LoVo (cell line): Measurements from ENCODE around the gene RUNX3.
"Not testable (repeated sequence)": the region's sequence is repeated elsewhere in the genome, so short reads cannot be mapped to it uniquely, and the experiment has no call there.

Source experiments
- DNase-seq: peaks from one replicate; pipeline ENCODE4 v3.0.0-alpha.2; 2016; ENCODE audit warnings: low spot score

RUNX3 gene

DNA sequence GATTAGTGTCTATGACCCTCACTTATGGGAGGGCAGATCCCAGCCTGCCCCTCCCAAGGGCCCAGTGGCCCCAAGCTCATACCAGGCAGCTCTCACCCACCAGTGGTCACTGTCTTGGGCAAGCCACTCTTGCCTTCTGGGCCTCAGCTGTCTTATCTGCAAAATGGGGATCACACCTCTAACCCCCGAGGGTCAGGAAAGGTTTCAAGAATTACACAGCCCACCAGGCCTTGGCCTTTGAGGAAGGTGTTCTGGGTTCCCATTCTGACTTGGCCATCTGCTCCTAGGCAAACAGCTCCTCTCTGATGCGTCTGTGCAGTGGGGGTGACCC, 16.8 kb downstream of the RUNX3 start:
- no peak for DNase-seq

DNA sequence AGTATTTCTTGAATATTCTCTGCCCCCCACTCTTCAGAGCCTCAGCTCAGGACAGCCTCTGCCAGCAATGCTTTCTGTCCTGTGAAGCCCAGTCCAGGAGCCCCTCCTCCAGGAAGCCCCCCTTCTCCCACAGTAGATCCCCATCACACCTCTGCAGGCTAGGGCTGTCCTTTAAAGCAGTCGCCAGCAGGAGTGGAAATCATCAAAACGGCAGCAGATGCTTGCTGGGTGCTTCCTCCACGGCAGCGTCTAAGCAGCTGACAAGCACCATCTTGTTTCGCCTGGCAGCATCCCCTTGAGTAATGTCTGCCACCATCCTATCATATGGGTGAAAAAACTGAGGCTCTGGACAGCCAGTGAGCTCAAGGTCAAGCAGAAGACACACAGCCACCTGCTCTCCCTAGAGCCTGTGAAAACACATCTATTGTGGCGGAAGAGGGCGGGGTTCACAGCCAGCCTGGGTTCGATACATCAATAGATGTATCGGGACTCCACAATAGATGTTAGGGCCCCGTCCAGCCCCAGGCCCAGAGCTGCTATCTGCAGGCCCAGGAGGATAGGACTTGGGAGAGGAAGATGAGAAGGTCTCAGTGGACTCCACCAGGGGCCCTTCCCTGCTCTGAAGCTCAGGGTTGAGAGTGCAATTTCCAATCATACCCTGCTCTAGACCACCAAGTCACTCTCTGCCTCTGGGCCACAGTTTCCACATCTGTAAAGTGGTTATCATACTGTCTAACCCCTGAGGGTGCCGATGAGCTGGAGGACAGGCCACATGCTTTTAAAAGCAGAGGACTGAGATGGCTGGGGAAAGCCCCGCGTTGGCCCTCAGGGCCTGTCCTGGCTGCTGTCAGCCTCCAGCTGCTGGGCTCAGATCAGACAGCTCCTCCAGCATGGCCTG, 17.5 kb downstream of the RUNX3 start:
- DNase-seq: no peak

DNA sequence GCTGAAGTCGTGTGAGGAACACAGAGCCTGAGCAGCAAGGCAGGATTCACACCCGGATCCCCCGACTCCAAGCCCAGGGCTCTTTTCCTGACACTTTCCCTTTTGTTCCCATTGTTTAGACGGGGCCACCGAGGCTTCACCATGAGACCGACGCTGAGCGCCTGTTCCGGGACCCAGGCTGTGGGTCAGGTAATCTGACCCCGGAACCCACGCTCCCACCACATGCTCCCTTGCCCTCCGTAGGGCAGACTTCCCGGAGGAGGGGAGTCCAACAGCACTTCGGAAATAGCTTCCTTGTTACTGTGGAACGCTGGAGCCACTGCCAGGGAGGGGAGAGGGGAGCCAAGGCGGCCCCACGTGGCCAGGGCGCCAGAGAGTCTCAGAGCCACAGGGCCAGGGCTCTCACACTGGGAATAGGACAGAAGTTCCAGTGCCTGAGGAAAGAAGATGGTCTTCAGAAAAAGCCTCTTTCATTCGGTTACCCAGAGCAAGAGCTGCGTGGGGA, 18.4 kb downstream of the RUNX3 start:
- no peak for DNase-seq

DNA sequence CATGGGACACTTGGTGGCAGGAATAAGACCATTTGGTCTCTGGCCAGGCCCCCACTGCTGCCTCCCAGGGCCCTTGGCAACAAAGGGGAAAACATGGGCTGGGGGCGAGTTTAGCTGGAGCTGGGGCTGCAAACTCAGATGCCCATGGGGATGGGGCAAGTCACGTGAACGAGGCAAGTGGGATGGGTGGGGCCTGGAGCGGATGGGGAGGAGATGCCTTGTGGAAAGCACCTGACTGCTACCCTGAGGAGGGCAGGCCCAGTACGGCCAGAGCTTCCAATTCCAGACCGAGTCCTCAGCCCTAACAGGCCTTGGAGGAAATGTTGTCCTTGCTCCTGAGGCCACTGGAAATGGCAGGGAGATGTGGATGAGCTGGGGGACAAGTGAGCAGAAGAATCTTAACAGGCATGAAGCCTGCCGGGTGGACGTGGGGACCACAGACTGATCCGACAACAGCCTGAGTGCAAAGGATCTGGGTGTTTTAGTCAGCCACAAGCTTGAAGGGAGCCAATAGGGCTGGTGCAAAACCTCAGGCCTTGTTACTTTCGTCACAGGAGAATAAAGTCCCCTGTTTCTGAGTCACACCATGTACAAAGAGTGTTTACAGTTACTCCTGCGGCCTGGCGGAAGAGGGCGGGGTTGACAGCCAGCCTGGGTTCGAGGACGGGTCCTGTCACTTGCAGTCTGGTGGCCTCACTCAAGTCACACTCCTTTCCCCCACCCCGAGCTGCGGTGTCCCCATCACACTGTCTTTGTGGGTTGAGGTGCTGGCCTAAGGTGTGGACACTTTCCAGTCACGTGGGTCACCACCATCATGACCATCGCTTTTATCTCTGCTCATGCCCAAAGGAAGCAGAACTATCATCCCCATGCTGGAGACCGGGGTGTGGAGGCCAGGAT, 19.1 kb downstream of the RUNX3 start:
- peak; percentile 42 for DNase-seq

DNA sequence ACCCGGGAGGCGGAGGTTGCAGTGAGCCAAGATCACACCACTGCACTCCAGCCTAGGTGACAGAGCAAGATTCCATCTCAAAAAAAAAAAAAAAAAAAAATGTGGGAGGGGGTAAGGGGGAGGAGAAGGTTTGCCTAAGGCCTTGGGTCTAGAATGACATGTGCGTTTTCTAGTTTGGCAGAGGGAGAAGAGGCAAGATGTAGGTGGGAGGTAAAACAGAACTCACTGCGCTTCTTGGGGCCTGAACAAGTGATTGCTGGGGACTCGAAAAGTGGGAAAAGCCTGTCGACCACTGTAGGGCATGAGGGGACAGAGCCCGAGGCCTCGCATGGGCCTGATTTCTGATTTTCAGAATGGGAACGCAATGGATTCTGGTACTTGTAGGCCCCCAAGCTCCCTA, 19.9 kb downstream of the RUNX3 start:
- no peak for DNase-seq

DNA sequence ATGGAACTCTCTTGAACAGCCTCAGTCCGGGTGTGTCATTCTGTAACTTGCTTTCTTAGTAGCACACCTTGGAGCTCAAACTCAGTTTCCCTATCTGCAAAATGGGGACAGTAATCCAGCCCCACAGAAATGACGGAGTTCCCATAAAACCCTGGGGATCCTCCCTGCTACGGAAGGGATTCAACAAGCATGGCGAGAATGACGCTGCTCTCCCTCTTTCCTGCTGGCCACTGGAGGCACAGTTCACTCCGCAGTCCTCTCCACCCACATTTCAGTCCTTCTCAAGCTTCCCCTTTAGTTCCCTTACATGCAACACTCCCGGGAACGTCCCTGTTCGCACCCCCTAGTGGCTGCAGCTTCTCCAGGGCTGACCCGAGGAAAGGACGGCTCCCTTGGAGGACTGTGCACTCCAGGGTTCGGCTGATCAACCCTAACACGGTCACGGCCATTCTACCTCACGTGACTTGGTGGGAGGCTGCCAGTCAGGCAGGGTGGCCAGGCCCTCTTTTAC, 20.6 kb downstream of the RUNX3 start:
- no peak for DNase-seq

DNA sequence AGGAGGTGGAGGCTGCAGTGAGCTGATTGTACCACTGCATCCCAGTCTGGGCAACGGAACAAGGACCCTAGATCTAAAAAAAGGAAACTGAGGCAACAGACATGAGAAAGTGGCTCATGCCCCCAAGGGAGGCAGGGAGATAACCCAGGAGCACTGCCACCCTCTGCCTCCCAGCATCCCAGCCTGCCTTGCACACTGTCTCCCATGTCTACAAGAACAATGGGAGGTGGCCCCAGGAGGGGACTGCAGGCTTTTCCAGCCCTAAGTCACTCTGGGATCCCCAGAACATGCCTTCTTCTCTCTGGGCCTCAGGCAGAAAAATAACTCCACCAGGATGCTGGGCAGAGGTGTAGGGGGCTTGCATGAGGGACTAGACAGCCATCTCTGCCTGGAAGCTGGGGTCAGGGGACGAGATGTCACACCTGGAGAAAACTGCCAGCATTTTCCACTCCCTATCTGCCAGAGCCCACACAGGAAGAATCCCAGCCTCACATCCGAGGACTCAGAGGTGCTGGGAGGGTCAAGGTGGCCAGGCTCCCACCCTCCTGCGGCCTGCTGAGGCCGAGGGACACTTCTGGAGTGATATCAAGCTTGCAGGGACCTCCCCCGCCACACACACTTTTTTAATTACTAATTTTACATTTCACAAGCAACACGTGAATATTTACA, 21.4 kb downstream of the RUNX3 start:
- DNase-seq: no peak

DNA sequence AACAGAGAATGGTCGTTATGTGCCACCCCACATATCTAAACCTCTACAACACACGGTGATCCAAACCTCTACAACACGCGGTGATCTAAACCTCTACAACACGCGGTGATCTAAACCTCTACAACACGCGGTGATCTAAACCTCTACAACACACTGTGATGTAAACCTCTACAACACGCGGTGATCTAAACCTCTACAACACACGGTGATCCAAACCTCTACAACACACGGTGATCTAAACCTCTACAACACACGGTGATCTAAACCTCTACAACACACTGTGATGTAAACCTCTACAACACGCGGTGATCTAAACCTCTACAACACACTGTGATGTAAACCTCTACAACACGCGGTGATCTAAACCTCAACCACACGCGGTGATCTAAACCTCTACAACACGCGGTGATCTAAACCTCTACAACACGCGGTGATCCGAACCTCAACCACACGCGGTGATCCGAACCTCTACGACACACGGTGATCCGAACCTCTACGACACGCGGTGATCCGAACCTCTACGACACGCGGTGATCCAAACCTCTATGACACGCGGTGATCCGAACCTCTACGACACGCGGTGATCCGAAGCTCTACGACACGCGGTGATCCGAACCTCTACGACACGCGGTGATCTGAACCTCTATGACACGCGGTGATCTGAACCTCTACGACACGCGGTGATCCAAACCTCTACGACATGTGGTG, 22.3 kb downstream of the RUNX3 start:
- DNase-seq: not testable (repeated sequence)

DNA sequence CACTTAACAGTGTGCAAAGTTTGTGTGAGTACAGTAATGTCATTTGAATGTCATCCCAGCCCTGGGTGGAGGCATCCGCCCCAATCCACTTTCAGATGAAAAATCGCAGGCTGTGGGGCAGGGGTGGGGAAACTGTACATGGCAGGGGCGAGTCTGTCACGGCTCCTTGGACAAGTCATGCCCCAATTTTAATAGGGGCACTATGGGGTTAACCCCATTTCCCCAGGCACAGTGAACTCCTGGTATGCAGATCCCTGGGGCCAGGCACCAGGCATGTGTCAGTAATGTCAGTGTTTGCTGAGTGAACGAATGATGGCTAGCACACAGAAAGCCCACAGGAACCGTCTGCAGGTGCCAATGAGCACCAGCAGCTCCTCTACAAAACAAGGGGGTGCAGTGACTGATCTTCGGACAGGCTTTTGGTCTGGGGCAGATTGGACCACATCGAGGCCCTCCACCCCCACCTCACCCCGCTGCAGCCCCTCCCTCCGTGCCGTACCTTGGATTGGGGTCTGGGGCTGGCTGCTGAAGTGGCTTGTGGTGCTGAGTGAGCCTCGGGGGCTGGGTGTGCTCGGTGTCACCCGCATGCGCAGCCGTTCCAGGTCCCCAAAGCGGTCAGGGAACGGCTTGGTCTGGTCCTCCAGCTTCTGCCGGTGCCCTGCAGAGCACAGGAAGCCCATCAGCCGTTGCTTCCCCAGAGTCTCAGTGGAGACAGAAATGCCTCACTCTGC, 23.2 kb downstream of the RUNX3 start:
- DNase-seq: no peak

DNA sequence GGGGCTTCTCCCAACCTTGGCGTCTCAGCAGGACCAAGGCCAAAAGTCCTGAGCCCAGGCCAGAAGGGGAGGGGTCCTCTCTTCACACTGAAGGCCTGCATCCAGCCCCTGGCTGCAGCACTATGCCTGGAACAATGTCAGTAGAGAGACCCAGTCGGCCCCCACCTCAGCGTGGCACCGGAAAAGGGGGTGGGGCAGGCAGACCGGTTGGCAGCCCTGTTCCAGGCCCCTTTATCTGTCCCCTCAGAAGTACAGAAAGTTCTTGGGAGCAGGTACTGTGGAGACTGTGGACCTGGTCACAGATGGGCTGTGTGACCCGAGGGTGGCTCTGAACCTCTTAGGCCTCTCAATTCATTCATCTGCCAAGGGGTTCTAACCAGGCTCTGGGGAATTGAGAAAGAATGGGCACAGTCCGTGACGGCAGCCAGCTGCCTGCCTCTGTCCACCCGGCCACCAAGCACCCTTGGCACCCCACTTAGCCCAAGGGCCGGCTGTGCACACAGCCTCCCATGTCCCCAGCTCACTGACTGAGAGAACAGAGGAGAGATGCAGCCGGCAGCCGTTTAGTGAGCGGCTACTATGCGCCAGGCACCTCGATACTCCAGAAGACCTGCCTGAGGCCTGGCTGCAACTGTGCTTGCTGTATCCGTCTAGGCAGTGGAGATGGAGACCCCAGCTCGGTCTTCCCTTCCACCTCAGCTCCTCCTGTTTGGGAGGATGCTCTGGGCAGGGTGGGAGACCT, 23.9 kb downstream of the RUNX3 start:
- DNase-seq: no peak

DNA sequence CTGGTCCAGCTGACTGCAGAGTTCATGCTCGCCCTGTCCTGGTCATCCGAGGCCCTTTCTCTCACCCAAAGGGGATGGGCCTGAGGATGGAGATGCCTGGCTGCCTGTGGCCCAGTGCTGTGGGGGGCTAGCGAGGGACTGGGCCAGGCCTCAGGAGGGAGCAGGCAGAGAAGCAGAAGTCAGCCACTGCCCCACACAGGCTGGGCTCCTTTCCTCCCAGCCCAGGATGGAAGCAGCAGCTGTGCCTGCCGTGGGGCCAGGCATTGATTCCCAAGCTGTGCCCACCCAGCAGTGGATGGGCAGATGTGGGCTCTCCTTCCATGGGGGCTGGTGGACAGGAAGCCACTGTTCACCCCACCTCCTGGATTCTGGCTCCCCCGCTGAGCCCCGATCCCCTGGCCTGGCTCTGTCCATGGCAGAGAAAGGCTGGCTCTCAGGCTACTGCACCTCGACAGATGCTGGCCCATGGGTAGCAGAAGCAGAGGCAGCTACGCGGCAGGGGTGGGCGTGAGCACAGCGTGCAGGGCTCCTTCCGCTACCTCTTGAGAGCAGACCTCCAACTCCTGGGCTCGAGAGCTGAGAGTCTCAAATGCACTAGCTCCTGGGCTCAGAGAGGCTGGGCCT, 24.6 kb downstream of the RUNX3 start:
- DNase-seq: no peak

DNA sequence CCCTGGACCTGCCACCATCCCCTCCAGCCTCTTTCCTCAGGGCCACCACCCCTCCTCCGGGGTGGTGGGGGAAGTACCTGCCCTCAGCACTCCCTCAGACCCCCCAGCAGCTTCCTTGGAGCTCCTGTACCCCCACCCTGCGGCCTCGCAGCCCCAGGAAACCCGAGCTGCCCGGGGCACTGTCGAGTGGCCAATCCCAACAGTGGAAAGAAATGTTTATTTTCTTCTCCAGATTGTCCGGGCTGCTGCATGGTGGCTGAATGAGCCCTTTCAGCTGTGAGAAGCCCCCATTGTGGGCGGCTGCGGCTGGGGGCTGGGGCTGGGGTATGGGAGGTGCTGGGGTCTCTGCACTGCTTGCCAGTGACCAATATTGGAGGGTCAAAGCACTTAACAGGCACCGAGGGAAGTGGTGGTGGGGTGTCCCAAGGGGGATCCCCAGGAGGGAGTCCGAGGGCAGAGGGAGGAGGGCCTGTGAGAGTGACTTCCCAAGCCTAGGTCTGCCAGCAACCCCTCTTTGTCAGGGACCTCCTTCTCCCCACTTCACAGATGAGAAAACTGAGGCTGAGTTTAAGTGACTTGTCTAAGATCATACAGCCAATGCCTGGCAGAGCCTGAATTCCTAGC, 25.2 kb downstream of the RUNX3 start:
- no peak for DNase-seq

DNA sequence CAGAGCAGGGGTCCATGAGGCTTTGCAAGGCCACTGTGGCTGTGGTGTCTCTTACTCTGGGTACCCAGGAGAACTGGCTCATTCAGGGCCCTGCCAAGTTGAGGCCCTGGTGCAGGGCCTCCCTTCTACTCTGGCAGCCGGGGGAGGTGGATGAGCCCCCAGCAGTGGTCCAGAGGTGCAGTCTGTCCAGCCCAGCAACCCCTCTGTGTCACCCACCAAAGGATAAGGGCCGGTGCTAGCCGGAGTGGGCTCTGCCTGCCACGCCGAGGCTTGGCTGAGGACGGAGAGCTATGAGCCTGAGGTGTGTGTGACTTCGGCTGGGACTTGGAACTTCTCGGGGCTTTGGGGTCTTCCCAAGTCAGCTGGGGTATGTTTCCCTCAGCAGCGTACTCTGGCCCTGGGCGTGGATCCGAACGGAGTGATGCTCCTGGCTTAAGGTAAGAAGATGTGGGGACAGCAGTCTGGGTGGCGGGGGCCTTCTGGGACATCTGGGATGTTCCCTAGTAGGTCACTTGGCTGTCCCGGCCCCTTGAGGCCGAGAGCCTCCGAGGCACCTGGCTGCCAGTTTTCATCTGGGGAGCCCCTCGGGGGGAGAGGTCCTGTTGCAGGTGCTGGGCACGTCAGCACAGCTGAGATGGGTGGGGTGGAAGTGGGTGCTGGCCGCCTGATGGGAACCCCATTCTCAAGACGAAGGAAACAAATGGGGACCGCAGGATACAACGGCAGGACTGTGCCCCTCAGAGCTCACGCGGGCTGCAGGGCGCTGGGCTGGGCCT, 25.9 kb downstream of the RUNX3 start:
- DNase-seq: no peak

DNA sequence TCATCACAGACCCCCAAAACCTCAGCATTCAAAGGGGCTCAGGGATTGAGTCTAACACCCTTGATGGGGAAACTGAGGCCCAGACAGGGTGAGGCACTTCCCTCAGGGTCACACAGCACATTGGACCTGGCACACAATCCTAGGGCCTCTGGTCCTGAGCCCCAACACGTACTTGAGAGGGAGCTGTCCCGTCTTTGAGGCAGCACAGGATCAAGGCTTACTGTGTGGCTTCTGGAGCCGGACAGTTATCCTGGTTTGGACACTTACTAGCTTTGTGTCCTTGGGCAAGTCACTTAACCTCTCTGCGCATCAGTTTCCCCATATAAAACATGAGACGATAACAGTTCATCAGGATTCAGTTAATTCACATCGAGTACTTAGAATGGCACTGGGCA, 26.5 kb downstream of the RUNX3 start:
- no peak for DNase-seq

DNA sequence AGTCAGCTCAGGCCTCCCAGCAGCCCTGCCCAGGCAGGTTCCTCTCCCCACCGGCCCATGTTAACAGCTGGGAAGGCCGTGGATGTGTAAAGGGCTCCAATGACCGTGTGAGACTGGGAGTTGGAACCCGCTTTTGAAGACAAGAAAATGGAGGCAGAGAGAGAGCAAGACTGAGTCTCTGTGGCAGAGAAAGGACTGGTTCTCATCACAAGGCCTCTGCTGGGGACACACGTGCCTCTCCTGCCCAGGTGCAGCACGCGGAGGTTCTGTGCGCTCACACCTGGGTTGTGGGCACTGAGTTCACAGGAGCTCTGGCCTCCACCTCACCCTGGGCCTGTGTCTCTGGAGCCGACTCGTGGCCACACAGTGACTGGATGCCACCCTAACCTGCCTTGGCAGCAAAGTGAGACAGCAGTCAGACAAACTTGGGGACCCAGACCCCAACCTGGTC, 27.0 kb downstream of the RUNX3 start:
- DNase-seq: no peak

DNA sequence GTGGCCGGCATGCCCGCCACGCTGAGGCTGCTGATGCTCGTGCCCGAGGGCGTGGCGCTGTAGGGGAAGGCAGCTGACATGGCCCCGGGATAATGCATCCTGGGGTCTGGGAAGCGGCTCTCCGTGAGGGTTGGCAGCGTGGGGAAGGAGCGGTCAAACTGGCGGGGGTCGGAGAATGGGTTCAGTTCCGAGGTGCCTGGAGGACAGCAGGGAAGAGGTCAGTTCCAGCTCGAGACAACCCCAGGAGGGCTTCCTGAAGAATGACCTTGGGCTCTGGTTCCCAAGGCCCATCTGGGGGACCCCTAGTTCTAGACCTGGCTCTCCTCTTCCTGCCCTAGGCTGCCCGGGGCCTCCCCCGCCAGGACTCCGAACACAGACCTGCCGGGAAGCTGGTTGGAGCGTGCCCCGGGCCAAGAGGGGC, 27.6 kb downstream of the RUNX3 start:
- DNase-seq: no peak

DNA sequence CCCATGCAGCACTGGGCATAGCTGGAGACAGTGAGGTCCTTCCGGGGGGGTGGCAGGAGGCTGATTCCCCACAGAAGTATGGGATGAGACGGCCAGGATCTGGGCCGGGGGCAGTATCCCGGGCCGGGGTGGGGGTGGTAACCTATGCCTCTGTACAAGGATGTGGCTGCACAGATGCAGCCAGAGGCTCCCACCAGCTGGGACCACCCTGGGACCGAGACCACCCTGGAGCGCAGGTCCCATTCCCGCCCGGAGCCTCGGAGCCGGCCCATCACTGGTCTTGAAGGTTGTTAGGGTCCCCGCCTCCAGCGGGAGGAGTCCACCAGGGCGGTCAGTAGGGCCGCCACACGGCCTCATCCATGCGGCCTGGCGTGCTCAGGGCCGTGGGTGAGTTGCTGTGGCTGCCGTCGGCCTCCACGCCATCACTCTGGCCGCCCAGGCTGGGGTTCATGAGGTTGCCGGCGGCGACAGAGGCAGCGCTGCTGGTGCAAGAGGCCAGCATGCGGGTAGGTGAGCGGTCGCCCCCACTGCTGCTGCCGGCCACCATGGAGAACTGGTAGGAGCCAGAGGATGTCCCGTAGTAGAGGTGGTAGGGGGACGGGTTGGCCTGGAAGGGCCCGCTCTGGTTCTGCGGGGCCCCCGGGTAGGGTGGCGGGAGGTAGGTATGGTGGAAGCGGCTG, 28.1 kb downstream of the RUNX3 start:
- DNase-seq: no peak
